Subcutaneous adipose tissue (tissue), 4 donors: ENCODE measurements around the gene NEK10. TPM values are rescaled to one million over a fixed set of nuclear protein-coding genes. Genes with fewer than 3 reads are reported as not detected.

ENCODE experiments used
- CTCF ChIP-seq: fragments of 450-650 bp; IDR thresholded peaks from one replicate; pipeline ENCODE4 v1.5.1; 2016; ENCODE audit warnings: low read depth, mild to moderate bottlenecking, control low read depth, antibody characterized with exemption, moderate library complexity
- total RNA-seq, 4 donors: library from RNA; depleted of rRNA; stranded (reverse); fragments of >200 nt; gene quantifications; one replicate each; pipeline ENCODE4 v1.1.0, GENCODE V29; 2016

Gene NEK10
- total RNA-seq, 4 donors from 2014 or later: 0.44 to 2.6 (median 1.1) TPM

GRCh38 chr3:27085829-27086730 lies 283.1 kb downstream of the NEK10 start:
- TF ChIP-seq CTCF: no peak

- no peak for TF ChIP-seq CTCF
Measured at GRCh38 chr3:27081992-27082607, 287.1 kb downstream of the NEK10 start.

- no peak for TF ChIP-seq CTCF
Measured at GRCh38 chr3:27081566-27081965, 287.6 kb downstream of the NEK10 start.

- no peak for TF ChIP-seq CTCF
Measured at GRCh38 chr3:27080258-27080525, 289.0 kb downstream of the NEK10 start.

GRCh38 chr3:27079427-27080257 lies 289.5 kb downstream of the NEK10 start:
- TF ChIP-seq CTCF: no peak

- TF ChIP-seq CTCF: no peak
Measured at GRCh38 chr3:27078246-27078913, 290.8 kb downstream of the NEK10 start.
